ENCODE data around the gene ORAI3.

GRCh38 chr16:30949650-30950515, 1.0 kb downstream of the ORAI3 start:
- TF ChIP-seq POLR2A (IDR thresholded peaks at IDR 0.05) (no peak), CTCF (IDR thresholded peaks at IDR 0.05) (no peak)

Data from testis (tissue), 2 donors.